Mucosa of stomach (tissue), 1 donor: ENCODE measurements around the gene TTLL6.

ENCODE experiments used
- H3K27me3 ChIP-seq: one replicate; pipeline ENCODE4 v1.7.0; 2013; ENCODE audit warnings: mild to moderate bottlenecking, low read length; ENCODE audit not compliant: control insufficient read depth, insufficient read depth
- H3K36me3 ChIP-seq: one replicate; pipeline ENCODE4 v1.7.0; 2013; ENCODE audit warnings: low read length; ENCODE audit not compliant: control insufficient read depth, insufficient read depth
- H3K4me1 ChIP-seq: one replicate; pipeline ENCODE4 v1.7.0; 2013; ENCODE audit warnings: mild to moderate bottlenecking, low read length; ENCODE audit not compliant: control insufficient read depth, insufficient read depth
- H3K4me3 ChIP-seq: one replicate; pipeline ENCODE4 v1.7.0; 2013; ENCODE audit warnings: low read length
- H3K9ac ChIP-seq: one replicate; pipeline ENCODE4 v1.7.0; 2013; ENCODE audit warnings: mild to moderate bottlenecking, low read length, moderate library complexity
- H3K9me3 ChIP-seq: one replicate; pipeline ENCODE4 v1.7.0; 2013; ENCODE audit warnings: mild to moderate bottlenecking, low read length, moderate library complexity; ENCODE audit not compliant: control insufficient read depth
- donor health status: Pancreatic carcinoma.

Gene TTLL6

DNA sequence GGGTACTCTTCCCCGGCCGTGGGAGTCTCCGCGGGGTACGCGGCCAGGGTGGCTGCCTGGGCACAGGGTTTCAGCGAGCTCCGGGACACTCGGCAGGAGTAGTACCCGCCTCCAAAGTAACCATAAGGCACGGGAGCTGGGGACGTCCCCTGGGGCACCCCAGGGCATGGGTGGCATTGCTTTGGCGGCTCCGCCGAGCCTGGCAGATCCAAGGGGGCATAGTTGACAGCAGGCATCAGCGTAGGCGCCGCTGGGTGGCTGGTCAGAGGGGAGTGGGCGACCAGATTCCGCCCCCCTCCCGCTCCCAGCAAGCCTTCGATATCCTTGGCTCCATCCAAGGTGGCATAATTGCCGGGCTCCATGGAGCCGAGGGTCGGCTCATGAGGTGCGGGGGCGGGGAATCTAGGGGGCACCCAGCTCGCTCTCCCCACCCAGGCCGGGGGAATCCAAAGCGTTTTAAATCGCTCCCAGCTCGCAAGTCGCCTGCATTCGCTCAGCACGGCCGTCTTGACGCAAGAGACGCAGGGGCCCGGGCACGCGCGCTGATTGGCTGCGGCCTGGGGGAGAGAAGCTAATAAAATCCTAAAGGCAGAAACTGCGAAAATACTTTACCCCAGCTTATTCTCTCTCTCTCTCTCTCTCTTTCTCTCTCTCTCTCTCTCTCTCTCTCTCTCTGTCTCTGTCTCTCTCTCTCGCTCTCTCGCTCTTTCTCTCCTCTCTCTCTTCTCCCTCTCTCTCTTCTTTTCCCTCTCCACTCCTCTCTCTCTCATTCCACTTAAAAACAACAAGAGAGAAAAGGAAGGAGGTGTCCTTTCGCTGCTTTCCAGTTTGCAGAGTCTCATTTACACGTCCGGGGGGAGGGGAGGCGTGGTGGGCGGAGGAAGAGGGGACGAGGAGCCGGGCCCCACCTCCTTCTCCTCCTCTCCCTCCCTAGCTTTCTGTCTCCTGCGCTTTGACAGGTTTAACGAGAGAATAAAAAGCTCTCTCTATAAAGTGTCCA lies 88.5 kb downstream of the TTLL6 start, which contains the start of gene HOXB13:
TSS of gene HOXB13 (minus strand) at position 519 of the 1,000 bp plus-strand sequence. CDS start at position 362, 157 bp downstream.
- H3K9ac ChIP-seq = no peak within 1 kb of the TSS
- H3K36me3 ChIP-seq = no peaks in the 10 kb centered on the region
- H3K4me1 ChIP-seq = peaks cover 27% of the 10 kb centered on the region
- H3K4me3 ChIP-seq = no peak within 1 kb of the TSS
- H3K27me3 ChIP-seq = peaks cover 98% of the 10 kb centered on the region
- no peaks in the 10 kb centered on the region for H3K9me3 ChIP-seq

DNA sequence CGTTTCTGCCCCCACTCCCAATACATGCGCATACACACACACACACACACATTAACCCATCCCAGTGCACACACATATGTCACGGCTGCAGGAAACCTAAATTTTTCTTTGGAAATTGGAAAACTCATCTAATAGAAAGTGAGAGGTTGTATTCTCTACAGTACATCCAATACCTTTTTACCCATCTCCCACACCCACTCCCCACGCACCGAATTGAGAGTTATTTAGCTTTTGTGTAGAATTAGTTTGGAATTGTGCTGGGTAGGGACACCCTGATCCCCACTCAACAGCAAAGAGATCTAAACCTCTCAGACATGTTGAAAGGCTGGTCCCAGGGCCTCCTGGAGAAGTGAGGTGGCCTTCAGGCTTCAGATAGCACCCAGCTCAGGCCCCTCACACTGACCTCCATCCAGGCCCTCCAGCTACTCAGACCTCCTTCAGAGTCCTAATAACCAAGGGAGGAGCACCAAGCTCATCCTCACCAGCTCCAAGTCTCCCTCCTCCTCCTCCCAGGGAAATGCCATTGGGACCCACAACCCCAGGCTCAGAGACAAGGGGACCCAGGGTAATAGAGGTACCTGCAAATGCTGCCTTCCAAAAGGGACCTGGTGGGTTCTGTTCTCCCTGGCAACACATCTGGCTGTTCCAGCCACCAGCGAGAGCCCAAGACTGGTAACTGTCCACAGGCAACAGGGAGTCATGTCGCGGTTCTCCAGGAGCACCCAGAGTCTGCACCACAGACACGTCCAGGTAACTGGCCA lies 89.4 kb downstream of the TTLL6 start:
- Histone ChIP-seq H3K4me3 (no peak overlapping the region), H3K27me3 (peaks cover 98% of the 10 kb centered on the region), H3K9ac (no peak overlapping the region), H3K4me1 (peaks cover 30% of the 10 kb centered on the region), H3K9me3 (no peaks in the 10 kb centered on the region), H3K36me3 (no peaks in the 10 kb centered on the region)

DNA sequence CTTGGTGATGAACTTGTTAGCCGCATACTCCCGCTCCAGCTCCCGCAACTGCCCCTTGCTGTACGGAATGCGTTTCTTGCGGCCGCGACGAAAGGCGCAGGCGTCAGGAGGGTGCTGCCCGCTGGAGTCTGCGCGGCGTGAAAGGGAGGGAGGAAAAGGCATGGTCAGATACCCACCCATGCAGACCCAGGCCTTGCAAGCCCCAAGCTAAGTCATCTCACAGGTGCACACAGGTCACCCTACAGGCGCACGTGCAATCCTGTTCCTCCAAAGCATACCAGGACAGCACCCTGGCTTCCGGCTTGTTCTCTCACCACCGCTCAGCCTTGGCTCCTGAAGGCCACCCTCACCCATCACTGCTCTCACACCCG lies 90.1 kb downstream of the TTLL6 start:
- Histone ChIP-seq H3K4me3 (no peak overlapping the region), H3K36me3 (no peaks in the 10 kb centered on the region), H3K4me1 (peaks cover 30% of the 10 kb centered on the region), H3K9ac (no peak overlapping the region), H3K27me3 (peaks cover 98% of the 10 kb centered on the region), H3K9me3 (no peaks in the 10 kb centered on the region)

DNA sequence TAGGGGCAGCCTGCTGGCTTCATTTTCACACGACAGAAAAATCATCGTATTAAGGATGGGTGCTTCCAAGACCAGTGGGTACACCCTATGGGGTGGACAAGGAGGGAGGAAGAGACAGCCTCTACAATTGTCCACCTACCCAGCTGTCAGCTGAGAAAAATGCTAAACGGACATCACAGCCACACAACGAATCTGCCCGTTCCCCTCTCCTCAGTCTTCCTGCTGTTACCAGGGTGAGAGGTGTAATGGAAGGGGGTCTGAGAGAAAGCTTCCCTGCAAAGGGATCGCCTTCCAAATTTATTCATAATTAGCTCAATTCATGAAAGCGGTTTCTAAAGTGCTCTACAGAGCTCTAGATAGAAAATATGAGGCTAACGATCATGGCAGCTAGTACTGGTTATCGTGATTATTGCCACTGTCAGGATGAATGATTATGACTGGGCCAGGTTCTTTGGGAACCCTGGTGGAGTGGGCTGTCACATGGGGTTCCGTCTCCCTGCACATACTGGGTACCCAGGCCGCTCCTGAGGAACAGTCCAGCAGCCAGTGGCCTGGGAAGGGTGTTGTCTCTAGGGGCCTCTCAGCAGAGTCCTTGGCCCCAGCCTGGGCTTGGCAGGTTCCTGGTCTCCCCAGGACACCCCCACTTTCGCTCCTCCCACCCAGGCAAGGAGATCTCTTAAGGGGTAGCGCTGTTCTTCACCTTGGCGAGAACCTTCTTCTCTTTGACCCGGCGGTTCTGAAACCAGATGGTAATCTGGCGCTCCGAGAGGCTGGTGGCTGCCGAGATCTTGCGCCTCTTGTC lies 90.7 kb downstream of the TTLL6 start:
- Histone ChIP-seq H3K9me3 (no peaks in the 10 kb centered on the region), H3K9ac (no peak overlapping the region), H3K27me3 (peaks cover 96% of the 10 kb centered on the region), H3K4me1 (peaks cover 30% of the 10 kb centered on the region), H3K4me3 (no peak overlapping the region), H3K36me3 (no peaks in the 10 kb centered on the region)

DNA sequence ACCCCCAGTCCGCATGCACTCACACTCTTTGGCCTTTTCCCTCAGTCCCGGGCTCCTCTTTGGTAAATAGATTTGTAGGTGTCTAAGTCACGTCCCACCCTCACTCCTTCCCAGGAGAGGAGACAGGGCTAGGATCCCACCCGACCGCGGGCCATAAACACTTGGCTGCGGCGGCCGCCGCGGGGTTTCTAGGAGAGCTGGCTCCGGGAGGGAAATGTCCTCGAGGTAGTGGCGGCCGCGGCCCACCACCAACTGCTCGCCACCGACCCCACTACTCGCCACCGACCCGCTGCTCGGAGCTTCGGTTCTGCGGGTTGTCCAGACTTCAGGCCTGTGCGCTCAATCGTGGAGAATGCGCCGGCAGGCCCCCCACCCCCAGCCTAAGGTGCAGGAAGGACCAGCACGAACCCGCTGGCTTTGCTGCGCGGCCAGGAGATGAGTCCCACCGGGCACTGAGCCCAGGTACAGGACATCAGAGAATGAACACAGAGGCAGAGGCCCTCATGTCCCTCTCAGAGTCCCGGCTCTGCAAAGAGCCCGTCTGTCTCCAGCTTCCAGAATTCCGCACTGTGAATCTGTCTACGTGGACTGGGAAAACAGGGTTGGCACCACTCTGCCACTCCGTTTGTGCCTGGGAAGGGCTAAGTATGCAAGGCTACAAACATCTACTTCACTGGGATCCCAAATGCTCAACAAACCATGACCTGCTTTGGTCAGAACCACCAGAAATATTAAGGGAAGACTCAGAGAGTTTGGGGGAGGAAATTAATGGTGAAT lies 91.6 kb downstream of the TTLL6 start:
- Histone ChIP-seq H3K4me3 (no peak overlapping the region), H3K9me3 (no peaks in the 10 kb centered on the region), H3K36me3 (no peaks in the 10 kb centered on the region), H3K4me1 (peaks cover 30% of the 10 kb centered on the region), H3K27me3 (peaks cover 99% of the 10 kb centered on the region), H3K9ac (no peak overlapping the region)

DNA sequence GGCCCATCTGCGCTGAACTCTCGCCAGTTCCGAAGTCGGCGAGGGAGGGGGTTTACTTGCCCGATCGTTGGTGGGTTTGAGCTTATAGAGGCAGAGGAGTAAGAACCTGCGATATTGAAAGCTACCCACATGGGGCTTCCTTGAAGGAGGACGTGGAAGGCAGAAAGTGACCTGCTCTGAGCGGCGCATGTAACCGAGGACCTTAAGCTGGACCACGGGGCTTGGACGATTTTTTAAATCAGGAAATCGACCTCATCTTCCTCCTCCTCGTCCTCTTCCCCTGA lies 92.1 kb downstream of the TTLL6 start:
- Histone ChIP-seq H3K4me1 (peaks cover 30% of the 10 kb centered on the region), H3K4me3 (no peak overlapping the region), H3K9ac (no peak overlapping the region), H3K36me3 (no peaks in the 10 kb centered on the region), H3K9me3 (no peaks in the 10 kb centered on the region), H3K27me3 (peaks cover 99% of the 10 kb centered on the region)

DNA sequence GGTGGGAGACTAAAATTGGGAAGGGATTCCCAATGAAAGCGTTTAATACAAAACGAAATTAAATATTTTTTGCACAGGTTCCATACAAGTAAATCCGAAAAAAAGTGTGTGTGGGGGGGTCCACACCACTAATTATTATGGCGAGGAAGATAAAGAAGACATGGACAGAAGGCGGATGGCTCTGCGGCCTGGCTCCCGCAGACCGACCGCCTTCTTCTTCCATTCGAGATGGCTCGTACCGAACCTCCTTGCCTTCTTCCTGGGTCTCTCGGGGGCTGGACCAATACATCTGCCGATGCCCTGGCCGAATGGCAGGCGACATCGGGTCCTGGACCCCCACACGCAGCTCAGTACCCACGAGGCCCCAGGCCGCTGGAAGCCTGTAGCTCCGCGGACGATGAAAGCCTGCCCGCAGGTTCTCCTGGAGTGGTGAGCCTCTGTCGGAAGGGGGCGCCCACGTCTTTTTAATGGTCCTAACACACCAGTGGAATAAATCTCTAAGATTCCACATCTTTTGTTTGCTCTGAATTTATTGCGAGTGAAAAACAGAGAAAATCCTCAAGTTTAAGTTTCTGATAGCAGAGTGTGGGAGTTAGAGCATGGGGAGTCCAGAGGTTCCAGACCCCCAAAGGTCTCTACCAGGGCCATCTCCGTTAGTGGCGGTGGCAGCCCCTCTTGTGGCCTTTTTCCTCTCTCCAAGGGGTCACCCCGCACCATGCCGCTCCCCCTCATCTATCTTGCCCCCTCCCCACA lies 92.6 kb downstream of the TTLL6 start:
- Histone ChIP-seq H3K4me3 (no peak overlapping the region), H3K9me3 (no peaks in the 10 kb centered on the region), H3K4me1 (peaks cover 30% of the 10 kb centered on the region), H3K36me3 (no peaks in the 10 kb centered on the region), H3K27me3 (peaks cover 99% of the 10 kb centered on the region), H3K9ac (no peak overlapping the region)

DNA sequence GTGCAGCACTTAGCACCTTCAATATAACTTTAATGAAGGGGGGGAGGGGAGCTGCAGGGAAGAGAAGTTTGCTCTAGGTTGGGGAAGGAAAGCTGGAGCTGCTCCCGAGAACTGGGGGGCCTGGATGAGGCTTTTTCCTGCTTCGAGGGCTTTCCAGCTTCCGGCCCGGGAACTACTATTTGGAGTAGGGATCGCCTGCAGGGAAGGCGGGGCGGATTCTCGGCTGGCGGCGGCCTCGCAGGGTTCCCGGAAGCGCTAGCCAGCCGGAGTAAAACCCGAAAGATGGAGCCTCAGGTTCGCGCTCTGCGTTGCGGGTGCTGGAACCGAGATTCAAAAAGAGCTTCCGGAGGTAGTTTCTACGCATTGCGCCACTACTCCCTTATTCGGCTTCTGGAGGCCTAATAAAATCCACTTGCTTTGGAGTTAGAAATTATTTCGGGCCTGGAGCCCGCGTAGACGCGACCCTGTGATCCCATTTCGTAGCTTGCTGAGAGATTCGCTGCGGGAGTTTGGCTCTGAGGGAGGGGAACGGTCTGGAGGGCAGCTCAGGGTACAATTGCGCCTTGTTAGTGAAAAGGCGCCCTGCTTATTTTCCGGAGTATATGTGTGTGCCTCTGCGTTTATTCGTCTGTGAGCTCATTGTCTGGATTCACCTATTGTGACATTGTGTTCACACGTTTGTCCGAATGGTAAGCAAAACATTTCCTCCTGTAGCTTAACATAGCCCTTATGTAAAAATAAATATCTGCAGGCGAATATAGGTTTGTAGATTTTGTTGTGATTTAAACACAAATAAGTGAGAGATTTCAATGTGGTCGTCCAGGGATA lies 93.4 kb downstream of the TTLL6 start:
- H3K4me1 ChIP-seq = peaks cover 31% of the 10 kb centered on the region
- peaks cover 99% of the 10 kb centered on the region for H3K27me3 ChIP-seq
- no peak overlapping the region for H3K4me3 ChIP-seq
- H3K9ac ChIP-seq = no peak overlapping the region
- no peaks in the 10 kb centered on the region for H3K9me3 ChIP-seq
- no peaks in the 10 kb centered on the region for H3K36me3 ChIP-seq

DNA sequence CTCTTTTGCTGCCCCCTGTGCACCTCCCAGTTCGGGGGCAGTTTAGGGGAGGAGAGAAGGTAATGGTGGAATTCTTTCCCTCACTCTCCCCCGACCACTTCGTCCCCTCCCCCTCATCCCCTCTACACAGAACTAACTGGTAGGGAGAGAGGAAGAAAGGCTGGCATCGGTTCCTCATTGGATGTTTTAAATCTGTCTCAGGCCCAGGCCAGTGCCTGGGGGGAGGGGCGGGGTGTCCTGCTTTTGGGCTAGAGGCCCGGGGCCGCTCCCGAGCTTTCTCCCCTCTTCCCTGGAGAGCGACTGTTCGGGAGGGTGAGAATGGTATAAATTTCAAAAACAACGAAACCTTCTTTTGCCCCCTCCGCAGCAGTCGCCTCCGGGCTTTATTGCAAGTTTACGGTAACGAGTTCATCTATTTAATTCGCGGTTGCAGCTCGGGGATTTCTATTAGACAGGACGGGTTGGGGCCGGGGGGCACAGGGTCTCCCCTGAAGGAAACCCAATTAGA lies 94.1 kb downstream of the TTLL6 start, which contains the start of gene PRAC2:
TSS of gene PRAC2 (plus strand) at position 271 of the 508 bp plus-strand sequence. CDS start 1,226 bp downstream, outside the sequence.
- no peaks in the 10 kb centered on the region for H3K36me3 ChIP-seq
- peaks cover 99% of the 10 kb centered on the region for H3K27me3 ChIP-seq
- H3K9ac ChIP-seq = no peak within 1 kb of the TSS
- no peak within 1 kb of the TSS for H3K4me3 ChIP-seq
- H3K4me1 ChIP-seq = peaks cover 30% of the 10 kb centered on the region
- no peaks in the 10 kb centered on the region for H3K9me3 ChIP-seq
